BJ (cell line): ENCODE results near the gene OR10X1. TPM values are rescaled to one million over a fixed set of nuclear protein-coding genes. Genes with fewer than 3 reads are reported as not detected.

Experiments used
- CTCF ChIA-PET: fragments of 350-600 bp; formaldehyde crosslinking; extraction: SDS; loops from one replicate; lab custom pipeline; 2021; ENCODE audit warnings: antibody characterized with exemption, inconsistent platforms; lab: Yijun Ruan, JAX
- POLR2A ChIA-PET: fragments of 300-600 bp; sonication (Branson Sonifier 250); formaldehyde crosslinking; extraction: SDS; loops from one replicate; lab custom pipeline; 2021; ENCODE audit warnings: antibody characterized with exemption; lab: Charles Lee
- DNase-seq: peaks from one replicate; pipeline ENCODE4 v3.0.0-alpha.2; 2011; ENCODE audit warnings: low read depth
- H3K27me3 ChIP-seq: 2 replicates; pipeline ENCODE4 v1.6.0; 2011; ENCODE audit warnings: low read length; ENCODE audit not compliant: control insufficient read depth, insufficient read depth
- H3K36me3 ChIP-seq: 2 replicates; pipeline ENCODE4 v1.5.1; 2011; ENCODE audit warnings: low read length; ENCODE audit not compliant: control insufficient read depth, insufficient read depth
- H3K4me3 ChIP-seq: 2 replicates; pipeline ENCODE4 v1.5.1; 2011; ENCODE audit warnings: low read depth, mild to moderate bottlenecking, control low read depth, low read length
- polyA plus RNA-seq: library from polyadenylated mRNA; depleted of rRNA; stranded (reverse); fragments of >200 nt; gene quantifications from 2 replicates; pipeline ENCODE4 v1.2.3, GENCODE V29; 2011
- TF ChIP-seq, protein P1 (sequence below): IDR thresholded peaks from 2 replicates; pipeline ENCODE4 v1.5.1; 2011; ENCODE audit warnings: low read depth, mild to moderate bottlenecking, control low read depth, inconsistent platforms, low read length, moderate library complexity; ENCODE audit not compliant: insufficient read depth

Gene OR10X1
- polyA plus RNA-seq, 1 experiment, result not detected

- ChIA-PET POLR2A (no interaction called here), CTCF (interaction anchor here (1.0 kb wide), 1 partner anchor 18 kb away, joined by 3 read pairs; no protein-coding TSS in a partner anchor)
- TF ChIP-seq, protein P1, sequence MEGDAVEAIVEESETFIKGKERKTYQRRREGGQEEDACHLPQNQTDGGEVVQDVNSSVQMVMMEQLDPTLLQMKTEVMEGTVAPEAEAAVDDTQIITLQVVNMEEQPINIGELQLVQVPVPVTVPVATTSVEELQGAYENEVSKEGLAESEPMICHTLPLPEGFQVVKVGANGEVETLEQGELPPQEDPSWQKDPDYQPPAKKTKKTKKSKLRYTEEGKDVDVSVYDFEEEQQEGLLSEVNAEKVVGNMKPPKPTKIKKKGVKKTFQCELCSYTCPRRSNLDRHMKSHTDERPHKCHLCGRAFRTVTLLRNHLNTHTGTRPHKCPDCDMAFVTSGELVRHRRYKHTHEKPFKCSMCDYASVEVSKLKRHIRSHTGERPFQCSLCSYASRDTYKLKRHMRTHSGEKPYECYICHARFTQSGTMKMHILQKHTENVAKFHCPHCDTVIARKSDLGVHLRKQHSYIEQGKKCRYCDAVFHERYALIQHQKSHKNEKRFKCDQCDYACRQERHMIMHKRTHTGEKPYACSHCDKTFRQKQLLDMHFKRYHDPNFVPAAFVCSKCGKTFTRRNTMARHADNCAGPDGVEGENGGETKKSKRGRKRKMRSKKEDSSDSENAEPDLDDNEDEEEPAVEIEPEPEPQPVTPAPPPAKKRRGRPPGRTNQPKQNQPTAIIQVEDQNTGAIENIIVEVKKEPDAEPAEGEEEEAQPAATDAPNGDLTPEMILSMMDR, result no peak
- no peak for DNase-seq
- no peak within 1 kb of the TSS for H3K4me3 ChIP-seq
- H3K27me3 ChIP-seq, result no peaks in the 10 kb centered on the region
- no peaks in the 10 kb centered on the region for H3K36me3 ChIP-seq
Measured at GRCh38 chr1:158570480-158570879, 9.2 kb downstream of the OR10X1 start, which contains the start of gene OR6P1. Gene OR6P1 (minus strand): TSS chr1:158570580. CDS start chr1:158563604, 6,976 bp downstream.

DNA sequence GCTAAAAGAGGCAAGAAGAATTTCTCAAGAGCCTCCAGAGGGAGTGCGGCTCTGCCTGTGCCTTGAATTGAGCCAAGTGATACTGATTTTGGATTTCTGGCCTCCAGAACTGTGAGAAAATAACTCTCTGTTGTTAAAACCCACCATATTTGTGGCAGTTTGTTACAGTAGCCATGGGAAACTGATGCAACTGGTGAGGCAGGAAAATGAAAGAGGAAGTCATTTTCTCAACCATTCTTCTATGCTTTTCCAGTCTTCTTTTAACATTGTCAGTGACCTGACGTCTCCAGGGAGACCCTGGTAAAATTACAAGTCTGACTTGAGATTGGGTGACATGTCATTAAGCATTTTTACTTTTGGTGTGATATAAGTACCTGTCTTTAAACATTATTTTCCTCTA, 15.1 kb downstream of the OR10X1 start:
- DNase-seq, result no peak
- POLR2A ChIA-PET, result no interaction called here
- TF ChIP-seq, protein P1, result no peak
- no peak overlapping the region for H3K4me3 ChIP-seq
- CTCF ChIA-PET, result no interaction called here
- H3K27me3 ChIP-seq, result no peaks in the 10 kb centered on the region
- H3K36me3 ChIP-seq, result no peaks in the 10 kb centered on the region

- Histone ChIP-seq H3K4me3 (no peak overlapping the region), H3K27me3 (no peaks in the 10 kb centered on the region), H3K36me3 (no peaks in the 10 kb centered on the region)
- no peak for DNase-seq
- POLR2A ChIA-PET, result no interaction called here
- TF ChIP-seq, protein P1, result no peak
- CTCF ChIA-PET, result no interaction called here
Measured at GRCh38 chr1:158563853-158564252, 15.8 kb downstream of the OR10X1 start.

DNA sequence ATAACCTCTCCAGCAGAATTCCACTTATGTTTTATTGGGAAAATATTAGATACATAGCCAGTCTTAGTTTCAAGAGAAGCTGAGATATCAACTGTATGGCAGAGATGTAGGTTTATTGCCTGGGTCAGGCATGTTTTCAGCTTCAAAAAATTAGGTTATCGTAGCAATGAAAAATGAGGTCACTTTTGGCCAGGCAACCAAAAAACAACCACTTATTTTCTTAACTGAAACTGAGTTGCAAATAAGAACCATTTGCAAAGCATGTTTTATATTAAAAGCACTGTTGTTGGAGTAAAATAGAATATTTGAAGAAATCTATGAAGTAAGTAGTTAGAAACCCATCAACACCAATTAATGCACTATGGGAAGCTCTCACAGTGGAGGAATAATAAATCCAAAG, 20.0 kb downstream of the OR10X1 start:
- Histone ChIP-seq H3K36me3 (no peaks in the 10 kb centered on the region), H3K27me3 (no peaks in the 10 kb centered on the region), H3K4me3 (no peak overlapping the region)
- TF ChIP-seq, protein P1, result no peak
- ChIA-PET POLR2A (no interaction called here), CTCF (no interaction called here)
- DNase-seq, result no peak

- ChIA-PET POLR2A (no interaction called here), CTCF (no interaction called here)
- DNase-seq, result no peak
- Histone ChIP-seq H3K36me3 (no peaks in the 10 kb centered on the region), H3K4me3 (no peak within 1 kb of the TSS), H3K27me3 (no peaks in the 10 kb centered on the region)
- TF ChIP-seq, protein P1, result no peak
Measured at GRCh38 chr1:158554352-158554751, 25.3 kb downstream of the OR10X1 start, which contains the start of gene OR6Y1. Gene OR6Y1 (minus strand): TSS chr1:158554405. CDS start chr1:158548105, 6,300 bp downstream.
